ENCODE measurements around the gene NXF1.
"Not testable (repeated sequence)": the region's sequence is repeated elsewhere in the genome, so short reads cannot be mapped to it uniquely, and the experiment has no call there.

Gene NXF1

GRCh38 chr11:62805076-62805892 lies at the start of gene NXF1:
TSS of gene NXF1 (minus strand) at chr11:62805440. CDS start at chr11:62805356, 84 bp downstream.
- peak; percentile 96 for DNase-seq

- no peak for DNase-seq
Measured at GRCh38 chr11:62854013-62854824, 49.0 kb upstream of the NXF1 start.

GRCh38 chr11:62853279-62853965 lies 48.2 kb upstream of the NXF1 start:
- DNase-seq, result no peak

GRCh38 chr11:62852523-62853188 lies 47.4 kb upstream of the NXF1 start:
- DNase-seq, result no peak

- no peak for DNase-seq
Measured at GRCh38 chr11:62851807-62852522, 46.7 kb upstream of the NXF1 start.

- DNase-seq, result no peak
Measured at GRCh38 chr11:62850911-62851806, 45.9 kb upstream of the NXF1 start.

GRCh38 chr11:62847767-62848314 lies 42.6 kb upstream of the NXF1 start:
- no peak for DNase-seq

- no peak for DNase-seq
Measured at GRCh38 chr11:62846177-62846576, 40.9 kb upstream of the NXF1 start.

GRCh38 chr11:62844154-62844553 lies 38.9 kb upstream of the NXF1 start:
- no peak for DNase-seq

- no peak for DNase-seq
Measured at GRCh38 chr11:62843466-62843865, 38.2 kb upstream of the NXF1 start.

GRCh38 chr11:62842891-62843290 lies 37.7 kb upstream of the NXF1 start:
- not testable (repeated sequence) for DNase-seq

- peak; percentile 67 for DNase-seq
Measured at GRCh38 chr11:62842171-62842741, 37.0 kb upstream of the NXF1 start.

- peak; percentile 94 for DNase-seq
Measured at GRCh38 chr11:62841361-62842170, 36.3 kb upstream of the NXF1 start.

- peak; percentile 75 for DNase-seq
Measured at GRCh38 chr11:62840721-62841360, 35.6 kb upstream of the NXF1 start.

GRCh38 chr11:62839050-62839945 lies 34.1 kb upstream of the NXF1 start, which contains the start of gene WDR74:
TSS of gene WDR74 (minus strand) at chr11:62839590. CDS start at chr11:62839570, 20 bp downstream.
- peak; percentile 97 for DNase-seq

GRCh38 chr11:62835336-62835735 lies 30.1 kb upstream of the NXF1 start:
- no peak for DNase-seq

Data from femur (tissue), 1 donor.